ENCODE measurements around the gene NR6A1.
A peak's percentile ranks its signal among the peaks of the same experiment; 100 is the strongest.
"Not testable (repeated sequence)": the region's sequence is repeated elsewhere in the genome, so short reads cannot be mapped to it uniquely, and the experiment has no call there.

Gene NR6A1

DNA sequence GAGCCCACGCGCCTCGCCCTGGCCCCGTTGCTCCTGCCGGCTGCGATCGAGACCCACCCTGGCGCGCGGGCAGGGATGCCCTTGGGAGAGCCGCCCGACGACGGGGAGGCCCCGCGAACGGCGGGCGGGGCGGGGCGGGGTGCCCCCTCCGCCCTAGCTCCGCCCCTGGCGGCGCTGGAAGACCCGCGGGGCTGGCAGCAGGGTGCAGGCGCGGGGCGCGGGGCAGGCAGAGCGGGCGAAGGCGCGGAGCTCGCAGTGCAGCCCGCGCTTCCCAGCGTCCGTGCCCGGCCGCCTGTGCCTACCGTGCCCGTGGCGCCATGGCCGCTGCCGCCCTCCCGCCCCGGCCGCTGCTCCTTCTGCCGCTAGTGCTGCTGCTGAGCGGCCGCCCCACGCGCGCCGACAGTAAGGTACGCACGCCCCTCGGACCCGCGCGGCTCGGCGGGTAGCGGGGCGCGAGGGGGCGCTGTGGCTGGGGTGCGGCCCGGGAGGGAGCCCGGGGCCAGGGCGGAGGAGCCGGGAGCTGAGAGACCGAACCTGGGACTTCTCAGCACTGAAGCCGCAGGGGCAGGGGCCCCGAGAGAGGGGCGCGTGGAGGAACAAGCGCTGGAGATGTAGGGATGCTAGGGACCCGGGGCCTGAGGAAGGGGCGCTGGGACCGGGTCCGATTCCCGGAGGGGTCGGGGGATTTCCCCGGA lies 6.0 kb upstream of the NR6A1 start, which contains the start of gene OLFML2A:
Gene OLFML2A (plus strand): TSS at position 180 of the 695 bp plus-strand sequence. CDS start 138 bp downstream, at position 318.
- no peaks in the 10 kb centered on the region for H3K9me3 ChIP-seq
- TF ChIP-seq, protein P1, sequence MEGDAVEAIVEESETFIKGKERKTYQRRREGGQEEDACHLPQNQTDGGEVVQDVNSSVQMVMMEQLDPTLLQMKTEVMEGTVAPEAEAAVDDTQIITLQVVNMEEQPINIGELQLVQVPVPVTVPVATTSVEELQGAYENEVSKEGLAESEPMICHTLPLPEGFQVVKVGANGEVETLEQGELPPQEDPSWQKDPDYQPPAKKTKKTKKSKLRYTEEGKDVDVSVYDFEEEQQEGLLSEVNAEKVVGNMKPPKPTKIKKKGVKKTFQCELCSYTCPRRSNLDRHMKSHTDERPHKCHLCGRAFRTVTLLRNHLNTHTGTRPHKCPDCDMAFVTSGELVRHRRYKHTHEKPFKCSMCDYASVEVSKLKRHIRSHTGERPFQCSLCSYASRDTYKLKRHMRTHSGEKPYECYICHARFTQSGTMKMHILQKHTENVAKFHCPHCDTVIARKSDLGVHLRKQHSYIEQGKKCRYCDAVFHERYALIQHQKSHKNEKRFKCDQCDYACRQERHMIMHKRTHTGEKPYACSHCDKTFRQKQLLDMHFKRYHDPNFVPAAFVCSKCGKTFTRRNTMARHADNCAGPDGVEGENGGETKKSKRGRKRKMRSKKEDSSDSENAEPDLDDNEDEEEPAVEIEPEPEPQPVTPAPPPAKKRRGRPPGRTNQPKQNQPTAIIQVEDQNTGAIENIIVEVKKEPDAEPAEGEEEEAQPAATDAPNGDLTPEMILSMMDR (IDR thresholded peaks at IDR 0.05; ENCODE audit: low read depth, low read length): peak; percentile 30; the same call in 1 of the 2 replicates
- DNase-seq: peak; percentile 42
- H3K4me3 ChIP-seq (ENCODE audit: low read depth, low read length): peak within 1 kb of the TSS; percentile 36
- no peaks in the 10 kb centered on the region for H3K36me3 ChIP-seq
- no peaks in the 10 kb centered on the region for H3K4me1 ChIP-seq
- H3K27me3 ChIP-seq: peaks cover 18% of the 10 kb centered on the region

DNA sequence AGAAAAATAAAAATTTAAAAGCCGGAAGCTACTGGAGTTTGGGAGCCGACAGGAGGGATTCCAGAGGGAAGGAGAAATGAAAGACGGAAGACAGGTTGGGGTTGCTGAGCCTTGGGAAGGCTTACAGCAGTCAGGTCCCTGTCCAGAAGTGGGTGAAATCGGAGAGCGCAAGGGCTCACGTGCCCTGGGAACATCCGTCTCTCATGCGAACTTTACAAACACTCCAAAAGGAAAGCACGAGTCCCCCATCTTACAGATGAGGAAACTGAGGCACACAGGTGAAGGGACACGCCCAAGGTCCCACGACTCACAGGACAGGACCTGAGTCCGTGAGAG lies 5.5 kb upstream of the NR6A1 start:
- H3K27me3 ChIP-seq: peaks cover 18% of the 10 kb centered on the region
- H3K4me1 ChIP-seq: no peaks in the 10 kb centered on the region
- H3K9me3 ChIP-seq: no peaks in the 10 kb centered on the region
- no peaks in the 10 kb centered on the region for H3K36me3 ChIP-seq
- TF ChIP-seq, protein P1 (IDR thresholded peaks at IDR 0.05; ENCODE audit: low read depth, low read length): no peak
- peak overlapping the region; percentile 3; the same call in 1 of the 2 replicates for H3K4me3 ChIP-seq (ENCODE audit: low read depth, low read length)
- DNase-seq: no peak

DNA sequence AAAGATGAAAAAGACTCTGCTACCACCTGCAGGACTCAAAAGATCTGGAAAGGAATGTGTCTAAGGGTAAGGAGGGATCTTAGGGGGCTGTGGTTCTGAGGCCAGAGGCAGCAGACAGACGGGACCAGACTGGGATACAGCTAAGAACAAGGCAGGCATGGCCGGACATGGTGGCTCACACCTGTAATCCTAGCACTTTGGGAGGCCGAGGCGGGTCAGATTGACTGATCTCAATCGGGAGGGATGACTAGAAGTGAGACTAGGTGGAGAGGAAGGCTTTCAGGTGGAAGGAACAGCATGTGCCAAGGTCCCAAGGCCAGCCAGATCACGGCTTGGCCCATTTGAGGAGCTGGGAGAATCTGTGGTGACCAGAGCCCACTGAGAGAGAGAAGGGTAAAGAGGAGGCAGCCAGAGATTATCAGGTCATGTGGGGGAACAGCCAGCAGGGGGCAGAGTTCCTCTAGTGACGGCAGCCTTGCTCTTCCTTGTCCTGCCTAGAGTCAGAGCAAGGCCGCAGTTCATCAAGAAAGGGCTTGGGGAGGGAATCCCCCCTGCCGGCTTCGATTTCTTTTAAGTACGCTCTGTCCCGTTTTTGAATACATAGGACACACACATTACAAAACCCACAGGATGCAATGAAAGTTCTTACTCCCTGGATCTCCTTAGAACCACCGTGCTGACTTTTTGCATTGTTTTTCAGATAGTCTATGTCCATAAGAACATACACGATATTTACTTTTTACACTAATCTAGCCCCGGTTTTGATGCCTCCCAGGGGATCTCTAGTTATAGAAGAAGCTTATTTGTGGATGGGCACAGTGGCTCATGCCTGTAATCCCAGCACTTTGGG lies 3.2 kb upstream of the NR6A1 start:
- H3K36me3 ChIP-seq: no peaks in the 10 kb centered on the region
- H3K27me3 ChIP-seq: peaks cover 28% of the 10 kb centered on the region
- DNase-seq: peak; percentile 86
- no peaks in the 10 kb centered on the region for H3K9me3 ChIP-seq
- H3K4me1 ChIP-seq: no peaks in the 10 kb centered on the region
- H3K4me3 ChIP-seq (ENCODE audit: low read depth, low read length): no peak overlapping the region
- TF ChIP-seq, protein P1 (IDR thresholded peaks at IDR 0.05; ENCODE audit: low read depth, low read length): peak; percentile 84

DNA sequence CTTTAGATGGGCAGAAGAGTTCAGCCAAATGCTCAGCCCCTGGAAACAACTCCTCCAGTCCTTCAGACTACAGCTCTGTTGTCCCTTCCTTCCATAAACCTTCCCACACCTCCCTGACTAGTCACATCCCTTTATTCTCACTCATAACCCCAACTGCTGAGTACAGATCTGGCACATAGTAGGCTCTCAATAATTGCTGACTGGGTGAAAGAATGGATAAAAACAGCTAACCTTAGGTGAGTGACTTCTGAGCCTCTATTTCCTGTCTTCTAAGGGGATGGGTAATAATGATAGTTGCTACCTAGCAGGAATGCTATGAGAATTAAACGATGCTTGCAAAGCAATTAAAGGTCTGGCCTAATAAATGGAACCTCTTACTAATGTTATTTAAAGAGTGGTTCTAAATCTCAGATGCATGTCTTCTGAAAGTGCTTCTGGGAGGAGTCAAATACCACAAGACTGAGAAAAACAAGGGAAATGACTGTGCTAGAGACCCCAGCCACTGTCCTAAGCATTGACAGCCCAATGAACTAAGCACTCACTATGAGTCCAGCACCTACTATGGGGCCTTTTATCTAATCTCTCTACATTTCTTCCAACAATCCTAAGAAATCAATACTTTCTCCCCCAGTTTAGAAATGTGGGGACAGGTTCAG lies 2.5 kb upstream of the NR6A1 start:
- Histone ChIP-seq H3K27me3 (peaks cover 35% of the 10 kb centered on the region), H3K4me1 (no peaks in the 10 kb centered on the region), H3K36me3 (no peaks in the 10 kb centered on the region), H3K4me3 (ENCODE audit: low read depth, low read length) (no peak overlapping the region), H3K9me3 (no peaks in the 10 kb centered on the region)
- no peak for DNase-seq
- TF ChIP-seq, protein P1 (IDR thresholded peaks at IDR 0.05; ENCODE audit: low read depth, low read length): no peak

DNA sequence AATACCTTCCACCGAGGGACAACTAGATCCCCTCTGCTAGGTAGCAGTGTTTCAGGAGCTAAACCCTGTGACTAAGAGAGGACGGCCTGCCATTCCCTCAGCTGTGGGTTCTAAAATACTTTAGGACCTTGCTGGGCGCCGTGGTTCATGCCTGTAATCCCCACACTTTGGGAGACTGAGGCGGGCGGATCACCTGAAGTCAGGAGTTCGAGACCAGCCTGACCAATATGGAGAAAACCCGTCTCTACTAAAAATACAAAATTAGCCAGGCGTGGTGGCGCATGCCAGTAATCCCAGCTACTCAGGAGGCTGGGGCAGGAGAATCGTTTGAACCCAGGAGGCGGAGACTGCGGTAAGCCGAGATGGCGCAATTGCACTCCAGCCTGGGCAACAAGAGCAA lies 1.8 kb upstream of the NR6A1 start:
- not testable (repeated sequence) for H3K36me3 ChIP-seq; DNase-seq; H3K4me3 ChIP-seq (ENCODE audit: low read depth, low read length); H3K9me3 ChIP-seq; H3K4me1 ChIP-seq
- peaks cover 42% of the 10 kb centered on the region for H3K27me3 ChIP-seq

DNA sequence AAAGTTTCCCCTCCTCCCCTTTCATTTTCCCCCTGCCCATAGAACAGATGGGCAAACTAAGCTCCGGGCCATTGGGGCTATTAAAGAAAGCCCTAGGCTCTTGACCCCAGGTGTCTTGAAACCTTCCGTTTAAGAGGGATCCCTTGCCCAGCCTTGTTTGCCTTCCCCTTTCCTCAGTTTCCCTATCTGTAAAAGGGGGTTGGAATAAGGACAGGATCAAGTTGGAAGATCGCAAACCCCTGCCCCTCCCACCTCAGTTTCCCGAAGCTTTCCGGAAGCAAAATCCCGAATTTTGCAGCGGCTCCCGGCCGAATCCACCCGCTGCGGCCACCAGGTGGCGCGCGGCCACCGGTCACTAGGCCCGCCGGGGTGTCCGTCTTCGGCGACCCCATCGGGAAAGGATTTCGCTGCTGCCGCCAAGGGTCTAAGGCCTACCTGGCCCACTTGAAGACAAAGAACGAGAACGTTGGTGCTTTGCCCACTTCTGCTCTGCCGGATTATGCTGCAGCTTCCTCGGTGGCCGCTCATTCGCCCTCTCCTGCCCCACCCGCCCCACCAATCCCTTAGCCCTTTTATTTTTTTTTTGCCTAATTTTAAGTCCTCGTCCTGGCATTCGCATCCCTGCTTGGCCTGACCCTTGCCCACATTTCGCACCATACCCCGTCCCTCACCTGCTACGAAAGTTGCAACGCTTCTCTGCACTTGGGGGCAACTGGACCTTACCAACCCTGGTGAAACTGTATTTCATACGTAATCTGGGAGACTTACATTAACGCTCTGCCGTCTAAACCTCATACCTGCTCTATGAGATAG lies 962 bp upstream of the NR6A1 start:
- H3K4me3 ChIP-seq (ENCODE audit: low read depth, low read length): peak overlapping the region; percentile 66
- no peaks in the 10 kb centered on the region for H3K9me3 ChIP-seq
- peak; percentile 86 for DNase-seq
- TF ChIP-seq, protein P1 (IDR thresholded peaks at IDR 0.05; ENCODE audit: low read depth, low read length): peak; percentile 79
- H3K36me3 ChIP-seq: no peaks in the 10 kb centered on the region
- no peaks in the 10 kb centered on the region for H3K4me1 ChIP-seq
- H3K27me3 ChIP-seq: peaks cover 42% of the 10 kb centered on the region
